DMS 273 (cell line): Measurements from ENCODE around the gene RHOF.
"Not testable (repeated sequence)": the region's sequence is repeated elsewhere in the genome, so short reads cannot be mapped to it uniquely, and the experiment has no call there.

Experiments used
- DNase-seq: peaks from one replicate; lab custom pipeline; 2025; ENCODE audit not compliant: unreplicated experiment; lab: John Stamatoyannopoulos, UW

Gene RHOF

DNA sequence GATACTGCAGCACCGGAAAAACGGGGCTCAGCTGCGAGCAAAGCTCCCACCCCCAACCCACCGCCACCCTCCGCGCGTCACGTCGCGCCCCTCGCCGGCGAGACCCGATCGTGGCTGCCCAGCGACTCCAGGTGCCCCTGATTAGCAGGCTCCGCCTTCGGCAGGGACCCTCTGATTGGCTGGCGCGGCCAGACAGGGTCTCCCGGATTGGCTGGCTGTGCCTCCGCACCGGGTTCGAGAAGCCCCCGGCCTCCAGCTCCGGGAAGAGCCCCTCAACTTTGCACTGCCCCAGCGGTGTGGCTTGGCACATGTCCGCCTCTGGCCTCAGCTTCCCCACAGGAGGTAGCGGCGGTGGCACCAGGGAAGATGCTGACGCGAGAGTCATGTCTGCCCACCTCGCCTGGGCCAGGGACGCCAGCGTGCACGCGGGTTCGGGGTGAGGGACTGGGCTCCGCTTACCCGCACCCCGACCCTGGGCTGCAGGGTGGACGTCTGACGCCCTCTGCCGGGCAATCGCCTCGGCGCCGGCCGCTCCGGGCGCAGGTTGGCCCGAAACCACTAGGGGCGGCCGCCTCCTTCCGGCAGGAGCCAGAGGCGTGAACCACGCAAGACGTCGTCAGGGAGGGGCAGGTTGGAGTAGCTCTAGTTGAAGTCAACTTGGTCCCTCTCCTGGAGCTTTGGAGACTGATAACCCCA is 498 bp upstream of the RHOF start:
- peak; percentile 93 for DNase-seq

DNA sequence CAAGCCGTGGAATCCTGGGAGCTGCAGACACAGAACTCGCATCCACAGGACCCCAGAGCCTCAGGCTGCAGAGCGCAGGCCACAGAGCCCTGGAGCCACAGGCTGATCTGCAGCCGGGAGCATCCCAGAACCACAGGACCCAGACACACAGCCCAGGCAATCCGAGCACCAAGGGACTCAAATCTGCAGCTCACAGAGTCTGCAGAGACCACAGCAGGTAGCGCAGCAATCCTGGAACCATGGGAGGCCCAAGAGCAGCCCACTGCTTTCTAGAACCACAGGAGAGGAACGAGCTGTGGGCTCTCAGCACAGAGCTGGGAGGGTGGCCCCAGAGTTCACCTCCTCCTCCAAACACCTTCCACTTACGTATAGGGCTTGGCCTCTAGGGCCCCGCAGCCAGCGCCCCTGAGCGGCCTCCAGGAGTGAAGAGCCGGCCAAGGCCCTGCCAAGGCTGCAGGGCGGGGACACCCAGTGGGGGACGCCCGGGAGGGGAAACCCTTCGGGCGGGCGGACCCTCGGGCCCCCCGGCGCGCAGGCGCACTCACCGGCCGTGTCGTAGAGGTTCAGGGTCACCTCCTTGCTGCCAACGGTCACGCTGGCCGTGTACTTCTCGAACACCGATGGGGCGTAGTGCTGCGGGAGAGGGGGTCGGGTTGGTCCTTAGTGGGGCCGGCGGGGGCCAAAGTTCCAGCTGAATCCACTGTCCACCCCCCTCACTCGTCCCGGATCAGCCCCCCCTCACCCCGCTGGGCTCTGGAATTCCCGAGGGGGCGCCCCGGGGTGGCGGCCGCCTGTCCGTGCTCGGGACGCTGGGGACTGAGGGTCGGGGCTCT is 665 bp downstream of the RHOF start:
- no peak for DNase-seq

DNA sequence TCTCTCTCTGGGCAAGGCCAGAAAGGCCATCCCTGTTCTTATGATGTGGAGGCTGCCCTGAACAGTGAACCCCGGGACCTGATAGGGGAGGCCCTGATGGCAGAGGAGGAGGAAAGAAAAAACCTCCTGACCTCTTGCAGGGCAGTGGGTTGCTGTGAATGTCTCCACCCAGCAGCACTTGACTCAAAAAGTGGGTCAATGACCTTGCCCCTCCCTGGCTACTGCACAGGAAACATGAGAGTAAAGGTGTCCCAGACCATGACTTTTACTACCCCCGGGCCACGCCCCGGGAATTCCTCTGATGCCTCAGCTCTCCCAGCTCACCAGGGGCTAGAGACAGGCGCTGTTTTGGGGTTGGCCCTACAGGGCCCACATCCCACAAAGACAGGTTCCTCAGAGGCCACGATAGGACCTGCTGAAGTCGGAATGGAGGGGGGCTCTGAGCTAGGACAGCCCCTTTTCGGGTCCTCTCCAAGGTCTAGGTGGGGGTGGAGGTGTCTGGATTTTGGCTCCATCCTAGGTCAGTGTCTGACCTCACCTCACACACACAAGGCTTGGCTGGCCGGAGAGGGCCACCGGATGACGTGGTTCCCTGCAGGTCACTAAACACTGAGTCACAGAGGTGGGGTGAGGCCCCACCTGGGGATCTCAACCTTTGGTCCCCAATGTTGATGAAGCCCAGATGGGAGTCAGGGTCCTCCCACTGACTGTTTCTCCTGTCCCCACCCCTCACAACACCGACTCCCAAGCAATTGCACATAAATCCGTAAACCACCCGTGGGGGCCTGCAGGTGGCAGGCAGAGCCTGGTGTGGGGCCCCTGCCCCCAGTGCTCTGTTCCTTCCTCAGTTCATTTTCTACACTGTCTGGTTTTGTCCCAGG is 1.6 kb downstream of the RHOF start:
- DNase-seq, result no peak

DNA sequence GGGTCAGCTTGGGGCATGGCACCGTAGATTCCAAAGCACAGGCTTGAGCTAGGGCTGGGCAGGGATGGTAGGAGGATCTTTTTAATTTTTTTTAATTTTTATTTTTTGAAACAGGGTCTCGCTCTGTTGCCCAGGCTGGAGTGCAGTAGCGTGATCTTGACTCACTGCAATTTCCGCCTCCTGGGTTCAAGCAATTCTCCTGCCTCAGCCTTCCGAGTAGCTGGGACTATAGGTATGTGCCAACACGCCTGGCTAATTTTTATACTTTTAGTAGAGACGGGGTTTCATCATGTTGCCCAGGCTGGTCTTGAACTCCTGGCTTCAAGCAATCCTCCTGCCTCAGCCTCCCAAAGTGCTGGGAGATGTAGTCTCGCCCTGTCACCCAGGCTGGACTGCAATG is 2.7 kb downstream of the RHOF start:
- not testable (repeated sequence) for DNase-seq

DNA sequence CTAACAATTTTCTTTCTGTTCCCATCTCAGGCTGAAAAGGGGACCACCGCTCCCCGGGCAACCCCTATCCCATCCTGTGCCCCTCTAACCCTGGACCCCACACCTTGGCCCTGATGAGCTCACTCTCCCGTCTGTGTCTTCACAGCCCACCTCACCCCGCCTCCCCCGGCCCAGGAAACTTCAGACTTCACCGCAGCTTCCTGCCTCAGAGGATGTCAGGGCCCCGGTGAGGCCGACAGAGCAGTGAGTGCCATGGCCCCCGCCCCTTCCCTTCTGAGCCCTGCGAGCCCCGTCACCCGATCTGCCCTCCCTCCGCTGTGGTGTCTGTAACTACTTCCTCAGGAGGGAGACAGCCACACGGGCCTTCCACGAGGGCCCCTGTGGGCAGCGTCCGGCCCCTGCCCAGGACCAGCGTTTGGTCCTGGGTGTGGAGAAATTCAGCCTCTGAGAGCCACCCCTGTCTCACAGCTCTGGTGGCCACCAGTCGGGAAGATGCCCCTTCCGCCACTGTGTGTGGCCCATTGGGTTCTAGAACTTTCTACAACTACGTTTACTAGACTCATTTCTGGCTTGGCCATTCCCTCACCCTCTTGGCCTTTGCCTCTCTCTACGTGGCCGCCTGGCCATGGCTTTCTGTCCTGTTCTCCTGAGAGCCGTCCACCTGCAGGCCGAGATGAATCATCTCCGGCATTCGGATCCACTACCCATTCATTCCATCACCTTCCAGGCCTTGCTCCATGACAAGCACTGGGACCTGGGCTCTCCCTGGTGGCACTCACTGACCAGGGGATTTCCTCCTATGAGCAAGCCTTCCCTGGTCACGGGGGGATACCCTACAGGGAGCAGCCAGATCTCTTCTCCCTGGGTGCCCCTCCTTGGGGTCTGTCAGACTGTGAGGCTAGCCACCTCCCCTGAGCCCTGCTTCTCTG is 3.4 kb downstream of the RHOF start:
- no peak for DNase-seq

DNA sequence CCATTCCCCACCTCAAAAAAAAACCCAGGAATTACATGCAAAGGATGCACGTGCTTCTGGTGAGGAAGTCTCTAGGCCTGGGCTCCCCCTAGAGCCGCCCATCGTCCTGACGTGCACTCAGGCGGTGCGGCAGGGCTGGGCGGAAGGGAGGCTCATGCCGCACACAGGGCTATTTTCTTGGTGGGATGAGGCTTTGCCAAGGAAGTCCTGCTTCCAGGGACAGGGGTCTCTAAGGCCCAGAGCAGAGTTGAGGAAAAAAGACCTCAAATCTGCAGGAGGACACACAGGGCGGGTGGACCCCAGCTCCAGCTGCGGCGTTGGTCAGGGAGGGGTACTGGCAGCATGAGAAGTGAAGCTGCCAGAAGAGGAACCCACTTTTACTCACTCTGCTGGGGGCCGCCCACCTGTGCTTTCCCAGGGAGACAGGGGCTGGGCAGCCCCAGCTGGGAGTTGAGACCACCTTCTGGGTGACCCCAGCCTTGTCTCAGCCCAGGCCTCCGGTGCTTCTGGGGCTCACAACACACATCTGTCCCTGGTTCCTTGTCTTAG is 4.2 kb downstream of the RHOF start:
- DNase-seq, result peak; percentile 17

DNA sequence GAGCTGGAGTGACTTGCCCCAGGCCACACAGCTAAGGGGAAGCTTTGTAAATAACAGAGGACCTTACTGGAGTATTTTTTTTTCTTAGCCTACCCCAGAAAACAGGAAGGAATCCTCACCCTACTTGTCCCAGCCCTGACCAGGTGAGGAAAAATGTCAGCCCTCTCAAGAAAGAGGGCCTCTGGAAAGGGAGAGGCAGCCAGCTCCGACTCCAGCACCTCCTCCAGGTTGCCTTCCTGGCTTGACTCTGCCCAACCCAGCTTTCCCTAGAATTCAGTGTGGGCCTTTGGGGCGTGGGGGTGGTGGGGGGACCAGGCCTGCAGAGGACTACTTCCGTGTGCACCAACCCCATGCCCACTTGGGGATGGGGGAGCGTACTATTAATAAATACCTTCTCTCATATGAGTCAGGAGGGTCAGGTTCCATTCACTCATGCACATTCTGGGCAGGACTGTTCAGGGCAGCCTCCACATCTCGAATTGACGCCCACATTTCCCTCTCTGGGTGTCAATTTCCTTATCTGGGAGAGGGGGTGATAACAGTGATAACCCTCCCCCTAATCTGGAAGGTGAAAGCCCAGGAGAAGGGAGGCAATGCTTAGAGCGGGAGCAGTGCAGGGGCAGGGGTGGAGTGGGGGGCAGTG is 5.2 kb downstream of the RHOF start:
- no peak for DNase-seq

DNA sequence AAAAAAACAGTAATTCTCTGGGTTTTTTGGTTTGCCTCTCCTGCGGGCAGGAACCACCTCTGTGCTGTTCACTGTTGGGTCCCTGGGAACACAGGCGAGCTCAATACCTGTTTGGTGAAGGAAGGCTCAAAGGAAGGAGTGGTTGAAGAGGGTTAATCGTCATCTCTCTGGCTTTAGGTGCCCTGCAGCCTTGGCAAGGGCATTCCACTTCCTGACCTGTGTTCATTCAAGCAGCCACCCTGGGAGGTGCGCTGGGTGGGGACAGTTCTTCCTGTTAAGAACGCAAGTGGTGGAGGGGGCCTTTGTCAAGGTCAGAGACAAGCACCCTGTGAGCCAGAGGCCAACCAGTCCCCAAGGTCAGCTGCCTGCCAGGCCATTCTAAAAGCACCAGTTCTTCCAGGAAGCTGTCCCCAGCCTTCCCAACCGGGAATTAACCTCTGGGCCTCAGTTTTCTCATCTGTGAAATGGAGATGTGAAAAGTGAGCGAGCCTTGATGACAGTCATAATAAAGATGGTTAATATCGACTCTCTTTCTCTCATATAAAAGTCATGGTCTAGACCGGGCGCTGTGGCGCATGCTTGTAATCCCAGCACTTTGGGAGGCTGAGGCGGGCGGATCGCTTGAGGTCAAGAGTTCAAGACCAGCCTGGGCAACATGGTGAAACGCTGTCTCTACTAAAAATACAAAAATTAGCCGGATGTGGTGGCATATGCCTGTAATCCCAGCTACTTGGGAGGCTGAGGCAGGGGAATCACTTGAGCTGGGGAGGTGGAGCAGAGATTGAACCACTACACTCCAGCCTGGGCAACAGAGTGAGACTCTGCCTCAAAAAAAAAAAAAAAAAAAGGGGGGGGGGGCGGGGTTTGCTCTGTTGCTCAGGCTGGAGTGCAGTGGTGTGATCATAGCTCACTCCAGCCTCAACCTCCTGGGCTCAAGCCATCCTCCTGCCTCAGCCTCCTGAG is 6.1 kb downstream of the RHOF start:
- no peak for DNase-seq

DNA sequence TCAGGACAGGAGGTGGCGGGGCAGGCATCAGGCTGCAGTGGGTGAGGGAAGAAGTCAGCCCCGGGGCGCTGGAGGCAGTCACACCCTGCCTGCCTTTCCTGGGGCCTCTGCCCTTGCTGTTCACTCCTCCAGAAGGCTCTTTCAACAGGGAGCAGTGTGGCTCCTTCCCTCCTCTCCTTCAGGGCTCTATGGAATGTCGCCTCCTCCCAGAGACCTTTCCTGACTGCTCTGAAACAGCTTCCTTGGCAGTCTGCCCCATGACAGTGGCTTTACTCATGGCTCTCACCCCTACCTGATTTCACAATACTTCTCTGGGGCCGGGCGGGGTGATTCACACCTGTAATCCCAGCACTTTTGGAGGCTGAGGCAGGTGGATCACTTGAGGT is 7.1 kb downstream of the RHOF start:
- DNase-seq, result peak; percentile 49

DNA sequence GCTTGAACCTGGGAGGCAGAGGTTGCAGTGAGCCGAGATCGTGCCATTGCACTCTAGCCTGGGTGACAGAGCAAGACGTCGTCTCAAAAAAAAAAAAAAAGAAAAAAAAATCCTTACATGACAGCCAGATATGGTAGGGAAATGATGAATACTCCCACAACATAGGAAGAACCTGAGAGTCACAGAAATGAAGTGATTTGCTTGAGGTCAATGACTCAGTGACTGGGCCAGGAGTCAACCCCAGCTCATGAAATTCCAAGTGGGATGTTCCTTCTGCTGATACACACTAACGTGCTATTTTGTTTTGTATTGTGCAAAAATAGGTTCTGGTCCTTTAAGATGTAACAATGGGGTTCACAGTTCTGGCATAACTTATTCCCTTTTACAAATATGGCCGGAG is 9.0 kb downstream of the RHOF start:
- DNase-seq, result peak; percentile 19

DNA sequence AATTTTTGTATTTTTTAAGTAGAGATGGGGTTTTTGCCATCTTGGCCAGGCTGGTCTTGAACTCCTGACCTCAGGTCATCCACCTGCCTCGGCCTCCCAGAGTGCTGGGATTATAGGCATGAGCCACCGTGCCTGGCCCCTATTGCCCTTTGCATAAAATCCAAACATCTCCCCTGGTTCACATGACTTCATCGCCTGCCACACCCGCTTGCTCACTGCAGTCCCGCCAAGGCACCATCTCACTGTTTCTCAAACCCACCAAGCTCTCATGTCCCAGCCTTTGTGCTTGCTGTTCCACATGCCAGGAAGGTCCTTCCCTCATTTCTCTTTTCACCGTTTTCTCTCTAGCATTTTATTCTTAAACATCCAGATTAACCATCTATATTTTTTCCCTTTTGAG is 9.7 kb downstream of the RHOF start:
- no peak for DNase-seq

DNA sequence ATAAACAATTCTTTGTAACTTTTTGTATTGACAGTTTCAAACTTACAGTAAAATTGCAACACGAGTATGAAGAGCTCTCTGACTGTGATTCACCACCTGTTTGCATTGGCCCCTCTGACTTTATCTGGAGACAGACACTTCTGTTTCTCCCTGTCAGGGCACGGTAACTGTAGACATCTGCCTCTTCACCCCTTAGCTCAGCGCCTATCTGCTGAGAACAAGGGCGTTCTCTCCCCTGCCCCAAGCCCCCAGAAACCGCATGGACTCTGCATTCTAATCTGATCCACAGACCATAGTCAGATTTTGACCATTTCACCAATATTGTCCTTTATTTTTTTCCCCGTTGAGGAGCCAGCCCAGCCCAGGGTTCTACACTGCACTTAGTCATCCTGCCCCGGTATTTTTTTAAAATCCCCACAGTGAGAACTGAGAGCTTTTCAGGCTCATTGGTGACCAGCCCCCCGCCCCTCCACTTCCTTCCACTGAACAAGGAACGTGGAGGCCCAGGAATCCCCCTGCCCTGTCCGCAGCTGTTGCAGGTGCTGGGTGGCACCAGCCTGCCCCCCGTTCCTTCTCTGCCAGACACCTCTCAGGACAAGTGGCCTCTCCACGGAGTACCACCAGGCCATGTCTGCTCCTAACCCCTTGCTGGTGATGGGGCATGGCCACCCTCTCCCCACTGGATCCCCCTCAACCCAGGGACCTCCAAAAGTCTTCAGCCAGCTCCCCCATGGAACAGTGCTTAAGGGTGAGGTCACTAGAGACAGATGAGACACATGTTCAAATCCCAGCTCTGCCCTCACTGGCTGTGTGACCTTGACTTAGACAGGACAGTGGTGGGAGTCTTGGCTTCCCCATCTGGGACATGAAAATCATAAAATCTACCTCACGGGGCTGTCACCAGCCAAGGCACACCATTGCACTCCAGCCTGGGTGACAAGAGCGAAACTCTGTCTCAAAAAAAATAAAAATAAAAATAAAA is 11.2 kb downstream of the RHOF start:
- peak; percentile 67 for DNase-seq

DNA sequence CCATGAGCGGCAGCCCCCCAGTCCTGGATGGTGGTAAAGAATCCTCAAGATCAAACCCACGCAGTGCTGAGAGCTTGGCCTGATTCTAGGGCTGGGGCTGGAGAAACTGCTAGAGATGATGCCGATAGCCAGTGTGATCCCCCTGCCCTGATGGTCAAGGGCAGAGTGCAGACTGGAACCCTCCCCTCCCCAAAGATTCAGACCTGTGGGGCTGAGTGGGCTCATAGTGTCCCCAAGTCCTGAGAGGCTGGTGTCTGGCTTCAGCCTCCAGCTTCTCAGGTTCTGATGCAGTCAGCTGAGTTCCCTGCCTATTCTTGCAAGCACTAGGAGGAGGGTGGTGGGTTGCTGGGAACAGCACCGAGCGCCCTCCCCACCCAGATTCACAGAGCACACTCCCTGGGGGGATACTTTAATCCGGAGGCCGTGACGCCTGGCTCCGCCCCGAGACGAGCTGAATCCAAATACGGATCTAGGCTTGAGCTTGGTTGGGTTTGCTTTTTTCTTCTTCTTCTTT is 11.9 kb downstream of the RHOF start:
- peak; percentile 67 for DNase-seq

DNA sequence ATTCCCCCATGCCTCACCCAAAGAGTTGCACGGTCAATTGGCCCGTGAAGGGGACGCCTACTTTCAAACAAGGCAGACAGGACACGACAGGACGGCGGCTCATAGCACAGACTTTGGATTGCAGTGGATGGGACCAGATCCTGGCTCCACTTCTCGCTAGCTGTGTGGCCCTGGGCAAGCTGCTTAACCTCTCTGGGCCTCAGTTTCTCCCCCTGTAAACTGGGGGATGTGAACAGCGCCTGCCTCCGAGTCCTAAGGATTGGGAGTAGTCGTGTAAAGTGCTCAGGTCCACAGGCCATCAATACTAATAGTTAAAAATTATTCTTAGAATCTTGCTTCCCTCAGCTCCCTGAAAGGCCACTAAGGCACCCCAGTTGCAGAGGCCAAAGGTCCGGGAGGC is 13.1 kb downstream of the RHOF start:
- no peak for DNase-seq

DNA sequence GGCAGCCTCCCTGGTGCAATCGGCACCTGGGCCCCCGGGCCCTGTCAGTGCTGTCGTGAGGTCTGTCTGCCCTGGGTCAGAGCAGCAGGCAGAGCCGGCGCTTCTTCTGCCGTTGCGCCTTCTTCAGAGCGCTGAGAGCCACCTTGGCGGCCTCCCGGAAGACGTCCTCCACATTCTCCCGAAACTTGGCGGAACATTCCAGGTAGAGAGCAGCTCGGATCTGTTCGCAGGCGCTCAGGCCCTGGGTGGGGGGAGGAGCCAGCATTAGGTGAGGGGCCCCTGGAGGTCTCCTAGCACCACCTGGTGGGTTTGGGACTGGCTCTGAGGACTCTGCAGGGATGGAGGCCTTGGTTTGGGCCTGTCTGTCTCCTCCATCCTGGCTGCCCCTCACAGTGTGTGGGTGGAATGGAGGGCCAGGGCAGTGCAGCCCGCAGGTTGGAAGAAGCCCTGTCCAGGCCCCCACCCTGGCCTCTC is 14.0 kb downstream of the RHOF start:
- no peak for DNase-seq

DNA sequence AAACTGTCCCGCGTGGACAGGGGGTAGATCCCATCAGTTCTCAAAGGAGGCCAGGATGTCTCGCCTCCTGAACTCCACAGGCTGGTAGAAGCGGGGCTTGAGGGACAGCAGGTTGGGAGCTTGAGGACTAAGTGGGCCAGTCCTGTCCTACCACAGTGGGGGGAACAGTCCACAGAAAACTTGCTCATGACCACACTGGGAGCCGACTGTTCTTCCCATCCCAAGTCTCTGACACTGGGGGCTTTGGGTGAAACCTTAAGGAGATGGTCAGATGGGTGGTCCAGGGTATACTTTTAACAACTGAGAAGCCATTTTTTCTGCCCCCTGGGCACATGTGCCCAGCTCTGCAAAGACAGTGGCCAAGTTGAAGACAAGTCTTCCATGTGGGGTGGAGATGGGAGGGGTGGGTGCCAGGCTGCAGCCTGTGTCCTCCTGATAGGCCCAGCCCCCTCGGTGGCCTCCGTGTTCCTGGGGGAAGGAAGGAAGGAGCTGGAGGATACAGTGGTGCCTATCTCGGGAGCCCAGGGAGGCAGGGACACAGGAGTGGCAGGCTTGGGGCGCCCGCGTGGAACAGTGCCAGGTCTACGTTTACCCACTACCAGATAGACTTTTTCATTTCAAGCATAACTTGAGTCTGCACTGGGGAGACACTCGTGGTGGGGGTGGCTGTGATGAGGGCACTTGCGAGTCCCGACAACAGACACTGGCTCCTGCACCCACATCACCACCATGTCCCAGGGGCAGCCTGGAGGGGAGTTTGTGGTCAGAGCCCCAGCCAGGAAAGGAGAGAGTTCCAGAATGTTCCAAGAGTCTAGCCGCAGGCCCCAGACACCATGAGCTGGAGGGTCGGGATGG is 14.7 kb downstream of the RHOF start:
- DNase-seq, result no peak
